ENCODE data around the gene TMED5.

Gene TMED5

GRCh38 chr1:93196591-93196990 is 16.4 kb upstream of the TMED5 start:
- no peak overlapping the region for H3K27ac Mint-ChIP-seq
- H3K36me3 Mint-ChIP-seq (ENCODE audit: low read depth): peaks cover 38% of the 10 kb centered on the region
- no peaks in the 10 kb centered on the region for H3K4me1 Mint-ChIP-seq
- peaks cover 4% of the 10 kb centered on the region for H3K27me3 Mint-ChIP-seq (ENCODE audit: low read depth, poor library complexity)
- no peak for TF ChIP-seq CTCF (IDR thresholded peaks at IDR 0.05)
- no peak overlapping the region for H3K4me3 Mint-ChIP-seq
- DNase-seq: no peak
- H3K9me3 Mint-ChIP-seq: no peaks in the 10 kb centered on the region

- DNase-seq: no peak
- no peak for TF ChIP-seq CTCF (IDR thresholded peaks at IDR 0.05)
- no peaks in the 10 kb centered on the region for H3K4me1 Mint-ChIP-seq
- no peak overlapping the region for H3K27ac Mint-ChIP-seq
- peaks cover 50% of the 10 kb centered on the region for H3K36me3 Mint-ChIP-seq (ENCODE audit: low read depth)
- H3K27me3 Mint-ChIP-seq (ENCODE audit: low read depth, poor library complexity): peaks cover 6% of the 10 kb centered on the region
- no peaks in the 10 kb centered on the region for H3K9me3 Mint-ChIP-seq
- H3K4me3 Mint-ChIP-seq: no peak overlapping the region
Observed at GRCh38 chr1:93194231-93194990, 14.2 kb upstream of the TMED5 start.

GRCh38 chr1:93190432-93190831 is 10.2 kb upstream of the TMED5 start:
- H3K4me3 Mint-ChIP-seq: no peak overlapping the region
- no peaks in the 10 kb centered on the region for H3K4me1 Mint-ChIP-seq
- no peaks in the 10 kb centered on the region for H3K9me3 Mint-ChIP-seq
- H3K27me3 Mint-ChIP-seq (ENCODE audit: low read depth, poor library complexity): peaks cover 2% of the 10 kb centered on the region
- TF ChIP-seq CTCF (IDR thresholded peaks at IDR 0.05): no peak
- no peak for DNase-seq
- H3K27ac Mint-ChIP-seq: peak overlapping the region; percentile 8
- peaks cover 28% of the 10 kb centered on the region for H3K36me3 Mint-ChIP-seq (ENCODE audit: low read depth)

- Mint-ChIP-seq H3K36me3 (ENCODE audit: low read depth) (peaks cover 17% of the 10 kb centered on the region), H3K27ac (no peak overlapping the region), H3K4me1 (peaks cover 22% of the 10 kb centered on the region), H3K27me3 (ENCODE audit: low read depth, poor library complexity) (peaks cover 2% of the 10 kb centered on the region), H3K9me3 (no peaks in the 10 kb centered on the region), H3K4me3 (no peak overlapping the region)
- TF ChIP-seq CTCF (IDR thresholded peaks at IDR 0.05): no peak
- DNase-seq: no peak
Observed at GRCh38 chr1:93186667-93187066, 6.5 kb upstream of the TMED5 start.

GRCh38 chr1:93180723-93181613 is 755 bp upstream of the TMED5 start, which contains the start of gene CCDC18:
CCDC18 (plus strand) TSS chr1:93180724; CDS start chr1:93183362, 2,638 bp downstream.
- Mint-ChIP-seq H3K4me1 (peaks cover 46% of the 10 kb centered on the region), H3K36me3 (ENCODE audit: low read depth) (peaks cover 7% of the 10 kb centered on the region), H3K4me3 (peak within 1 kb of the TSS; percentile 93), H3K27me3 (ENCODE audit: low read depth, poor library complexity) (no peaks in the 10 kb centered on the region), H3K27ac (peak within 1 kb of the TSS; percentile 97), H3K9me3 (no peaks in the 10 kb centered on the region)
- TF ChIP-seq CTCF (IDR thresholded peaks at IDR 0.05): no peak
- no peak for DNase-seq
